C4-2B (cell line): ENCODE measurements around the gene RIMBP3C.
"Not testable (repeated sequence)": the region's sequence is repeated elsewhere in the genome, so short reads cannot be mapped to it uniquely, and the experiment has no call there.

Experiments used
- ZFX ChIP-seq: fragments of 450-650 bp; IDR thresholded peaks from 2 replicates; pipeline ENCODE4 v1.6.1; 2017
- TF ChIP-seq, protein P1 (sequence below): fragments of 450-650 bp; conservative IDR thresholded peaks from 2 replicates; pipeline ENCODE4 v1.5.1; 2017; ENCODE audit warnings: mild to moderate bottlenecking

DNA sequence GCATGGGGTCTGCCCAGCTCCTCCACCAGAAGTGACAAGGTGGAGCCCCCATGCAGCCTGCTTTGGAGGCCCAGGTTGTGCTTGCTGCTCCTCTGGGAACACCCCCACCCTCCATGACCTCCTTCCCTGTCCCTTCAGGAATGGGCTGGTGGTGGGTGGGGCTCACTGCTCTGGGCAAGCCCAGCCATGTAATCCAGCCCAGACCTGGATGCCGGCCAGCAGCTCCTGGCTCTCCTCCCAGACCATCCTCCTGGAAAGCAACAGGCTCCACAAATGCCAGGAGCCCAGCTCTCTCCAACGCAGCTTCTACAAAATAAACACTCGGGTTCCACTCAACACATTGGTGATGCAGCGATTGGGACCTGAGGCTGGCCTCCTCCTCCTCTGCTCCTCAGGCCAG lies 53.3 kb downstream of the RIMBP3C start:
- TF ChIP-seq, protein P1, sequence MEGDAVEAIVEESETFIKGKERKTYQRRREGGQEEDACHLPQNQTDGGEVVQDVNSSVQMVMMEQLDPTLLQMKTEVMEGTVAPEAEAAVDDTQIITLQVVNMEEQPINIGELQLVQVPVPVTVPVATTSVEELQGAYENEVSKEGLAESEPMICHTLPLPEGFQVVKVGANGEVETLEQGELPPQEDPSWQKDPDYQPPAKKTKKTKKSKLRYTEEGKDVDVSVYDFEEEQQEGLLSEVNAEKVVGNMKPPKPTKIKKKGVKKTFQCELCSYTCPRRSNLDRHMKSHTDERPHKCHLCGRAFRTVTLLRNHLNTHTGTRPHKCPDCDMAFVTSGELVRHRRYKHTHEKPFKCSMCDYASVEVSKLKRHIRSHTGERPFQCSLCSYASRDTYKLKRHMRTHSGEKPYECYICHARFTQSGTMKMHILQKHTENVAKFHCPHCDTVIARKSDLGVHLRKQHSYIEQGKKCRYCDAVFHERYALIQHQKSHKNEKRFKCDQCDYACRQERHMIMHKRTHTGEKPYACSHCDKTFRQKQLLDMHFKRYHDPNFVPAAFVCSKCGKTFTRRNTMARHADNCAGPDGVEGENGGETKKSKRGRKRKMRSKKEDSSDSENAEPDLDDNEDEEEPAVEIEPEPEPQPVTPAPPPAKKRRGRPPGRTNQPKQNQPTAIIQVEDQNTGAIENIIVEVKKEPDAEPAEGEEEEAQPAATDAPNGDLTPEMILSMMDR = not testable (repeated sequence)
- TF ChIP-seq ZFX = not testable (repeated sequence)
